GM18868 (cell line): Measurements from ENCODE around the gene RAB31.

Experiments
- ATAC-seq: cut with Tn5 transposase; IDR thresholded peaks from one replicate; pipeline ENCODE4 v1.9.1; 2021; ENCODE audit warnings: mild to moderate bottlenecking, moderate library complexity; ENCODE audit not compliant: unreplicated experiment

RAB31 gene

DNA sequence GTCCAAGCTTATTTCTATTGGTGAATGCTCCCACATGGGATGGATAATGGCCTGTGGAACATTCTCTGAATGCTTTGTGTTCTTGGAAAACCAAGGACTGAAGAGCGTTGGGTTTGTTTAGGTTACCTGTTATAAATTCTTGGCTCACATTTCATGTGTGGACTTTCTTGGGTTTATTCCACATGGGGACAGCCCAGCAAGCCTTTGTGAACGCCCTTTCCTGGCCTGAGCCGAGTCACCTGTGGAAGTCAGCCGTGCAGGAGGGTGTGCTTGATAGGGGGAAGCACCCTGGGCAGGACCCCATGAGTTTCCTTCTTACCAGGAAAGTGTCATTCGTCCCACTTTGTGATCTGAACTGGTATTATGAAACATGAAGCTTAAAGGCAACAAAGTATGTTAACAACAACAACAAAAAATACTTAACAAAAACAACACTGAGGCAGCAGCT lies 4.1 kb downstream of the RAB31 start:
- no peak for ATAC-seq

DNA sequence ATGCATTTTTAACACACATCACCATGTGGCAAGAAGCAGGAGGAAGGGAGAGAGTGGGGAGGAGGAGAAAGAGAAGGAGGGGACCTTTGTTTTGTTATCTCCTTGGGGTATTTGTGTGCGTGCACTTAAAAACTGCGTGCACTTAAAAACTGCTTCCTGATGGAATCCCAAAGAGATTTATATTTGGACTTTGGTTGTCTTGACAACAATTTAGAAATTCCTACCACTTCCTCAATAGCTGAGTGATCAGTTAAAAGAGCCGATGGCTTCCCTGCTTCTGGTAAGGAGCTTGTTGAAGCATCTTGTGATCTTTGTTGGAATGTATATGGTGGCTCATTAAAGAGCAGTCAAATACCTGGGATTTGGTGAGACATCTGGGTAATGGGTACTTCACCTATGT lies 4.5 kb downstream of the RAB31 start:
- ATAC-seq: no peak

DNA sequence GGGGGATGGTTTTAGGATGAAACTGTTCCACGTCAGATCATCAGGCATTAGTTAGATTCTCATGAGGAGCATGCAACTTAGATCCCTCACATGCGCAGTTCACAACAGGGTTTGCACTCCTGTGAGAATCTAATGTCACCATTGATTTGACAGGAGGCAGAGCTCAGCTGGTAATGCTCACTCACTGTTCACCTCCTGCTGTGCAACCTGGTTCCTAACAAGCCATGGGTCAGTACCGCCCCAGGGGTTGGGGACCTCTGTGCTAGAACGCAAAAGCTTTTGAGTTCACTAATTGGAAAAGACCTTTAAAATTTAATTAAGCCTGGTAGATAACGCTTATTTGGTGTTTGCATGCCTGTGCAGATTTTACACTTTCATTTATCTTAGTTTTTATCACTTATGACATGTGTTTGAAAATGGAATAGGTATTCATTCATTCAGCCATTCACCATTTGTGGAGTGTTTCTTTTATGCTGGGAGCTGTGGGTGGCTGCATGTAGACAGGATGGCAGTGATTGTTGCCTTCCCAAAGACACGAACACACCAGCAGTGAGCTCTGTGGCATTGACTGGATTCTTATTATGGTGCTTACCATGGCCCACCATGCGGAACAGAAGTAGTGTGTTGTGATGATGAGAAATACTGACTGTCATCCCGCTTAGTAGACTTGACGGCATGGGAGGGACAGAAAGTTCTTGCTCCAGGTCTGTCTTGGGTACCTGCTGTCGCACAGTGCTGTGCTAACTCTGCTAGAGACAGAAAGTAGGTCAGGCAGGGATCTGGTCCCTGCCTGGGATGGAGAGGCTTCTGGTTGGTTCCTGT lies 6.4 kb downstream of the RAB31 start:
- ATAC-seq: no peak

DNA sequence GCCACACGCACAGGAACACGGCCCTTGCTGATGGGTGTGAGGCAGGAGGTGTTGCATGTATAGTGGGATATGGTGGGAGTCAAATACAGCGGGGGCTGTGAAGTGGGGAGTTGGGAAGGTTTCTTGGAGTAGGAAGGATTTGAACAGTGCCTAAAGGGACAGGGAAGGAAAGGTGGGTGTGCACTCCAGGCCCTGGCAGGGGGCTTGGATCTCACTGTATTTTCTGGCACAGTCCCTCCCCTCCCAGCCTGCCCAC lies 6.9 kb downstream of the RAB31 start:
- no peak for ATAC-seq

DNA sequence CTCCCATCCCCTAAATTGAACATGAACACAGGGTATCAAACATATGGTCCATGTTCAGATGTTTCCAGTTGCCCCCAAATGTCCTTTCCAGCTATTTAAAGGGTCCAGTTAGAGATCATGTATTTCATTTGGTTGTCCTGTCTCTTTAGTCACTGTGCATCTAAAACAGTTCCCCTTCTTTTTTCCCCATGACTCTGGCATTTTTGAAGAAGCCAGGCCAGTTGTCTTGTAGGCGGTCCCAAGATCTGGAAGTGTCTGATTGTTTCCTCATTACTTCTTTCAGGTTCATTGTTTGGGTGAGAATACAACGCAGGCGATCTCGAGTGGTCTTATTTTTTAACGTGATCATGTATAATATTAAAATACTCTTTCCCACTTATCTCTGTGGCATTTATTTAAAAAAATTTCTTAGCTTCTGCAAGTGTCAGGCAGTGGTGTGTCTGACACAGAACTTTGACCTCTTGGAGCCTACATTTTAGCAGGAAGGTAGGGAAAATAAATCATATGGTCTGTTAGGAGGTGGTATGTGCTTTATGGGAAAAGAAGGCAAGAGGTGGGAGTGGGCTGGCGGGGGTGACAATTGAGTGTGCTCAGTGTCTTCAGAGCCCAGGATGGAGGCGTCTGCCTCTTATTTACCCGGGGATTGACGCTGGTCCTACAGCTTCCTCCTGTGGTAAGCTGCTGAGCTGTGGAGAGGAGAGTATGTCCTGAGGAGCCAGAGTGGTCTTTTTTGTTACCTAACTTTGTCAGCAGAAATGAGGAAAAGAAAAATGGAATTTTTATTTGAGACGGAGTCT lies 8.1 kb downstream of the RAB31 start:
- no peak for ATAC-seq

DNA sequence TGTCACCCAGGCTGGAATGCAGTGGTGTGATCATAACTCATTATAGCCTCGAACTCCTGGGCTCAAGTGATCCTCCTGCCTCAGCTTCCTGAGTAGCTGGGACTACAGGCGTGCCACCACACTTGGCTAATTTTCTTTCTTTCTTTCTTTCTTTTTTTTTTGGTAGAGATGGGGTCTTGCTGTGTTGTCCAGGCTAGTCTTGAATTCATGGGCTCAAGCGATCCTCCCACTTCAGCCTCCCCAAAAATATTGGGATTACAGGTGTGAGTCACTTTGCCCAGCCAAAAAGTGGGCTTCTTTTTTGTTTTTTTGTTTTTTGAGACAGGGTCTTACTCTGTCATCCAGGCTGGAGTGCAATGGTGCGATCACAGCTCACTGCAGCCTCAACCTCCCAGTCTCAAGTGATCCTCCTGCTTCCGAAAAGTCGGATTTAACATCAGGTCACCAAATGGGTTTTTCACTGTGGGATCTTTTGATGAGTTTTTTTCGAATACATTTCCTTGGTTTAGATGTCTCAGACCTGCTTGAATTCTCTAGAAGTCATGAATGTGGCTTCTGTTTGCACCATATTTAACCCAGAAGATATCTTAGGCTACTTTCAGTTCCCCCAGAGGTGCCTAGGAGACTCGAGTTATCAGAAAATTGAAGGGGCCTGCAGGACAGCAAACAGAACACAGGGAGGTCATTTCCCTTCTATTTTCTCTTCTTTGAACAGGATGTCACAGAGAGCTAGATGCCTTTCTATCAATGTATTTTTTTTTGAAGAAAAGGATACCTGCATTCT lies 8.9 kb downstream of the RAB31 start:
- ATAC-seq: peak; percentile 85

DNA sequence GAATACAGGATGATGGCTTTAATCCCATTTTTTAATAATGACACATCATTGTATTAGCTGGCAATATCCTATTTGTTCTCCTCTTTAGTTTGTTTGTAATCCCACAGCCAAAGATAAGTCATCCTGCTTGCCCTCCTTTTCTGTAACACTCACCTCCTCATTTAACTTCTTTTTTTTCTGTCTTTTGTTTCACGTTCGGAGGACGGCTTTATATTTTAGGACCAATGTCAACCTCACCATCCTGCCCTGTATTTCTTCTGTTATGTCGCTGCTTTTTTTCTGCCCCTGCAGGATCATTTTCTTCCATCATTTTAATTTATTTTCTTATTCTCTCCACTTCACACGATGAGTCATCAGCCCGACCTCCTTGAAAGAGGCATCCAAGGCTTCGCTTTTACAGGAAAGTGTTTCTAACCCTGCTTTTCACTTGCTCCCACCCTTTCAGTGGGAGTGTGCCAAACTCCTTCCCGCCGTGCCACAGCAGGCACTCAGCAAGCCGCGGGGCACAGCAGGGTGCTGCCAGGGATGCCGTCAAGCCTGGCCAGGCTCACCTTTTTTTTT lies 11.4 kb downstream of the RAB31 start:
- no peak for ATAC-seq

DNA sequence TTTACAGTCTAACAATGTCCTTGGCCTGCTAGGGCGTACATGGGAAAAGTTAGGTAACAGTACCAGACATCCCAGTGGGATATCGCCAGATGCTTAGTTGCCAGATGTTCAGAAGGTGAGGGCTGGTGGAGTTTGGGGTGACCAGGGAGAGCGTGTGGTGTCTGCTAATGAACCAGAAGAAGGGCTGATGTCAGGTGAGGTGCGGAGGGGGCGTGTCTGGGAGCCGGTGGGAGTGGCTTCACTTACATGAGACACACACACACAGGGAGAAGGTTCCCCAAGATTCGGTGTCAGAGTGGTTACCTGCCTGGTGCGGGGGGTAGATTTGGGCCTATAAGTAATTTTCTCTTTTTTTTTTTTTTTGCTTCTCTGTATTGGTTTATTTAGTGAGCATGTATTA lies 12.2 kb downstream of the RAB31 start:
- ATAC-seq: no peak

DNA sequence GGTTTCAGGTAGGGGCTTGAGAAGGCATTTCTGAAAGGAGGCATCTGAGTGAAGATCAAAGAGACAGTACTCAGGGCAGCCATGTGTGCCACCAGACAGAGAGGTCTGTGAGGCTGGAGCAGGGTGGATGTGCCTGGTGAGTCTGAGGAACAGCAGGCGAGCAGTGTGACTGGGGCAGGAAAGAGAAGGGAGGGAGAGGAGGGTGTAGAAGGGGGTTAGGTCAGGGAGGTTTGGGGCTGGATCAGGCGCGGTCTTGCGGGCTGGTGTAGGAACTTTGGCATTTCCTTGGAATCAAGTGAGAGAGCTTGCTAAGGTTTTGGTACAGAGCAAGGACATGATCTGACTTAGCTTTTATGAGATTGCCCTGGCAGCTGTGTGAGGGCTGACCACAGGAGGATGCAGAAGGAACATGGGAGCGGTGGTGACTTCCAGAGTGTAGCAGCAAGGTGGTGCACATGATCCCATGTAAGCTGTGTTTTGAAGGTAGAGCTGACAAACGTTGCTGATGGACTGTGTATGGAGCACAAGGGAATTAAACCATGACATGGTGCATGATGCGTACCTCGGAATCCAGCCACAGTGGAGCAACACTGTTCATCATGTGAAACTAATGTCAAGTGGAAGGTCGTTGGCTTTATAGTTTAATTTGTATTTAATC lies 13.9 kb downstream of the RAB31 start:
- ATAC-seq: no peak

DNA sequence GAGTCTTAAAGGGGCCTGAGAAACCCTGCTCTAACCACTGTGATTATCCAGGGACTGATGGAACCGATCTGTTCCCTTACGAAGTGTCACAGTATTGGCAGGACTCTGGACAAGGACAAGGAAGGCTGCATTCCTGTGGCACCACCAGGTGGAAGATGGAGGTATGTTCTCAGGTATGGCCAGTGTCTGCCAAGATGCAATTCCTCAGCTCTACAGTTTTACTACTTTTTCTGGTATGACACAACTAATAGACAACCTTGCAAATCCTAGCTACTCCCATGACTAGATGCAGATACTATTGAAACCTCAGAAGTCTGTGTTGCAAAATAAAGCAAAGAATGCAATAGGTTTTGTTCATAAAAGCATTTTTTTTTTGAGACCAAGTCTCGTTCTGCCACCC lies 14.6 kb downstream of the RAB31 start:
- ATAC-seq: no peak

DNA sequence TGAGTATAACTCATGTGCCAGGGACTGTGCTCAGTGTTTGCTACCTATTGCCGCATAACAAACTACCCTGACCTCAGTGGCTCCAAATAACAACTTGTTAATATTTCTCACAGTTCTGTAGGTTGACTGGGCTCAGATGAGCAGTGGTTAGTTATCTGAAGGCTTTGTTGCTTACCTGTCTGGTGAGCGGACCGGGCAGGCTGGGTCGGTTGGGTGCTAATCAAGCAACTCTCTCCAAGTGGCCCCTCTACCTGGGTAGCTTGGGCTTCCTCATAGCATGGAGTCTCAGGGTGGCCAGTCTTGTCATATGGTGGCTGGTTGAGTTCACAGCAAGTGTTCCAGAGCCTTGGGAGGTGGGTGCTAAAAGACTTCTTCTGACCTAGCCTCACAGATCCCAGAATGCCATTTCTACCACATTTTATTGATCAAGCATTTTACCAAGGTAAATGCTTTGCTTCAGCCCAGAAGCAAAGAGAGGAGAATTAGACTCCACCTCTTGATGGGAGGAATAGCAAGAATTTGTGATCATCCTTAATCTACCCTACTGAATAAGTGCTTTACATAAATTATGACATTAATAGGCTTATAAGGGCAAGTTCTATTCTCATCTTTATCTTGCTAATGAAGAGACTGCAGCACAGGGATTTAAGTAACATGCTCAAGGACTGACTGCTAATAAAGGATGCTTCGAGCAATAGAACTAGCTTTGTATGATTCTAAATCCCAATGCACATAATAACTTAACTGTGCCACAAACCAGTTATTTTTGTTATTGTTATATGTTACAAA lies 16.9 kb downstream of the RAB31 start:
- no peak for ATAC-seq

DNA sequence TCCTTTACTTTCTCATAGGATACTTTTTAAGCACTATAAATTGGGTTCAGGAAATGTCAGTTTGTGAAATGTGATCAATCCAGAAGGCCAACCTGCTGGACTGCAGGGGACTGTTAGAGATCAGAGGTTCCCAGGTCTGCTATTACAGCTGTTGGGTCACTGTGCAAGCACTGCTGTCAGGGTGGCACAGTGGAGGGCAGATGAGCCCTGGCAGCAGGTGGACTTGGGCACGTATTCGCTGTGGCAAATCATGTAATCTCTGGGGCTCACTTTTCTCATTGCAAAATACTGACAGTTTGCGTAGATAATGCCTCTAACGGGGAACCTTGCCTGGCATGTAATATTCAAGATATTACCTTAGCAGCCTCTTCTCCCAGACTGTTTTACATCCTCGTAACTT lies 18.1 kb downstream of the RAB31 start:
- ATAC-seq: no peak

DNA sequence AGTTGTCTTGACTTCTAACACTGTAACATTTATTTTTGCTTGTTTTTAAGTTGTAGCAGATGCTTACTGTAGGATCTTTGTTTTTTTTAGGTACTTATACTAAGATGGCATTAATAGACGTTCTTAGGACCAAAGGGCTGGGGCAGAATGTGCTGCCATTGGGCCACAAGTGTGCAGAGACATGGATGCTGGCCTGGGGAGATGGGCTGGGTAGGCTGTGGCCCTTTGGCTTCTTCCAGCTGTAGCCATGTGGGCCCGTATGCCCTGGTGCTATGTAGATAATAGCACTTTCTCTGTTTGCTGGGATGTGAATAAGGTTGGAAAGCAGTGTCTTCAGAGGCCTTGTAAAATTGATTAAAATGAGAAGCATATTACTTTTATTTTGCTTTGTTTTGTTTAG lies 18.8 kb downstream of the RAB31 start:
- no peak for ATAC-seq

DNA sequence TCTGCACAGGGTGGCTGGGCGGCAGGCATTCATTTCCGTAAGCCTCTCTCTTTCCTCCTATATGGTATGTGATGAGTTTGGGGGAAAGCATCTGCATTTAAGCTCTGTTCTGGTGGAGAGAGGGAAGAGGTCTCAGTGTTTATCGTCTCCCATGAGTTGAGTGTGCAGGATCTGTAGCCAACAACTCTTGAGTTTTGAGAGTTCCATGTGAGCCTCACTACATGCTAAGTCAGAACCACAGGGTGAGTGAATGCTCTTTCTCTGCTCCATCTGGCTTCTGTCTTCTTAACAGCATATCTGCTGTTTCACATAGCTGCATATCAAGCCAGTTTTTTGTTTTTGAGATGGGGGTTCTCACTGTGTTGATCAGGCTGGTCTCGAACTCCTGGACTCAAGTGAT lies 22.7 kb downstream of the RAB31 start:
- no peak for ATAC-seq

DNA sequence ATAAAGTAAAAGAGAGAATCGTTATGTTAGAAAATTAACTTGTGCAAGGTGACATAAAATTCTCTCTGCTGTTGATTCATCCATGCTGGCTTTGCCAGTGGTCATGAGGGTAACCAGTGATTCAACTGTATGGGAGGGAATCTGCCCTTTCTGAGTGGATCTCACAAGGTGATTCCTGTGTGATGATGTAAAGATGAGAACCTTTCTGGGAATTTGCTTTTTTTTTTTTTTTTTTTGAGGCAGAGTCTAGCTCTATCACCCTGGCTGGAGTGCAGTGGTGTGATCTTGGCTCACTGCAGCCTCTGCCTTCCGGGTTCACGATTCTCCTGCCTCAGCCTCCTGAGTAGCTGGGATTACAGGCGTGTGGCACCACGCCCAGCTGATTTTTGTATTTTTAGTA lies 23.3 kb downstream of the RAB31 start:
- ATAC-seq: no peak

DNA sequence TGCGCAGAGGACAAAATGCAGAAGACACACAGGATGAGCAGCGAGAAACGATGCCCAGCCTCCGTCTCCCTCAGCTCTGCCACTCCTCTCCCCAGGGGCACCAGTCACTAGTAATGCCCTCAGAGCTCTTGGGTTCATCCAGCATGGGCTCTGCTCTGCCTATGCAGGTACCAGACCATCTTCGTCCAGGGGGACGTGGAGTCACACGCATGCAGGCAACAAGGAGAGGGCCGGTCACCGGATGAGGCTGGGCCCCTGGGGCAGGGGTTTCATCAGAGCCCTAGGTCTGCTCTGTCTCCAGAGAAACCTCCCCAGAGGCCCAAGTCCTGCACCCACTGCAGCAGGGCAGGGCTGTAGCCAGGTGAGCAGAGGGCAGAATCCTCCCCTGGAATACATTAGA lies 23.9 kb downstream of the RAB31 start:
- no peak for ATAC-seq

DNA sequence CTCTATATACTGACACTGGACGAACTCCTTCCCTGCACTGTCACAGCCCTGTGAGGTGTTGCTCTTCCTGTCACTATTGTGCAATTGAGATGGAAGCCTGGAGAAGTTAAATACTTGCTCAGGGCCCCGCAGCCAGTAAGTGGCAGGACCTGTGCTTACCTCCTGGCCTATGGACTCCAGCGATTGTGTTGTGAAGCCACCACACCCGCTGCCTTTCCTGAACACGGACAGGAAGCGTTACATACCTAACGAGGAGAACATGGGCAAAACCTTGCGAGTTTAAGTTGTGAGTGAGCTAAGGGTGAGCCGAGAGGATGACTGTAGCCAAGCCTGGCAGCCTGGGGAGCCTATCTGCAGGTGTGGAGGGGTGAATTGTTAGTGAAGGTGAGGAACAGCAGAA lies 26.1 kb downstream of the RAB31 start:
- no peak for ATAC-seq

DNA sequence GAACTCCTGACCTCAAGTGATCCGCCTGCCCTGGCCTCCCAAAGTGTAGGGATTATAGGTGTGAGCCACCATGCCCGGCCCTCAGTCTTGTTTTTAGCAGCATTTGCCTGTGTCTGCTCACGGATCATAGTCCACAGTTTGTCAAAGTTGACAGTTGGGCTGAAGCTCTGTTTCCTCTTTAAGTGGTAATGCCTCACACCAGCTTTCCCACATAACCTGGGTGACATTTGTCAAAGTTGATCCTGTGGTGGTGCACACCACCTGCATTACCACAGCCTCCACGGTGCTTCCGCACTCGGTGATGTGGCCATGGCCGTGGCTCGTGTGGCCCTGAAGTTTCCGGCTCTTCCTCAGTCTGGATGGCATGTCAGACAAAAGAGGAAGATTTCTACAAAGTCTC lies 27.1 kb downstream of the RAB31 start:
- ATAC-seq: no peak

DNA sequence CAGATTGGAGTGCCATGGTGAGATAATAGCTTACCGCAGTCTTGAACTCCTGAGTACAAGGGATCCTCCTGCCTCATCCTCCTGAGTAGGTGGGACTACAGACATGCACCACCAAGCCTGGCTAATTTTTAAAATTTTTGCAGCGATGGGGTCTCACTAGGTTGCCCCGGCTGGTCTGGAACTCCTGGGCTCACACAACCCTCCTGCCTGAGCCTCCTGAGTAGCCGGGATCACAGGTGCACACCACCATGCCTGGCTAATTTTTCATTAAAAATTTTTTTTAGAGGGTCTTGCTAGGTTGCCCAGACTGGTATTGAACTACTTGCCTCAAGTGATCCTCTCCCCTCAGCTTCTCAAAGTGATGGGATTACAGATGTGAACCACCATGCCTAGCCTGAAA lies 27.8 kb downstream of the RAB31 start:
- ATAC-seq: no peak

DNA sequence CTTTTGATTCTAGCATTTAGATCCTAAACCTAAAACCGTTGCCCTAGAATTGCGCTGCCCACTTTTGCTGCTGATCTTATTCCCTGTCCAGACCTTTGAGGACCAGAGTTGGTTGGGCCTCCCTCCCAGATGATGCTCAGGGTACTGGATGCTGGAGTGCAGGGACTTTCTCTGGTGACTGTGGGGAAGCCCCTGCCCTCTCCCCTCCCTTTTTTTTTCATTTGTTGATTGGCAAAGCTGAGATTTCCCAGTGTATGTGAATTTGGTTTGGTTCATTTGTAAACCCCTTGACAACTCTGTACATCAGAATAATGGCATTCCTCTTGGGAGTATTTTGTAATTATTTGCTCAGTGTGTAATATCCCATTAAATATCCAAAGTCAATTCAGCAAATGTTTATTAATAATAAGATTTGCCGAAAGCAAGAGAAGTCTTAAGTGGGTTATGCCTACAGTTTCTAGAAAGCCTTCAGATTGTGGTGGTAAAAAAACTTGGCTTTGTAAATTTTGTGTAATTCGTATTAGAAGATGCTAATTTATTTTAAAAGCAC lies 28.3 kb downstream of the RAB31 start:
- ATAC-seq: no peak
